Amygdala (tissue), 56 donors: ENCODE results near the gene KRT72.
A peak's percentile ranks its signal among the peaks of the same experiment; 100 is the strongest.

ENCODE experiments used
- DNase-seq, 56 donors: peaks; one replicate each; lab custom pipeline; 2025; lab: John Stamatoyannopoulos, UW

Gene KRT72

DNA sequence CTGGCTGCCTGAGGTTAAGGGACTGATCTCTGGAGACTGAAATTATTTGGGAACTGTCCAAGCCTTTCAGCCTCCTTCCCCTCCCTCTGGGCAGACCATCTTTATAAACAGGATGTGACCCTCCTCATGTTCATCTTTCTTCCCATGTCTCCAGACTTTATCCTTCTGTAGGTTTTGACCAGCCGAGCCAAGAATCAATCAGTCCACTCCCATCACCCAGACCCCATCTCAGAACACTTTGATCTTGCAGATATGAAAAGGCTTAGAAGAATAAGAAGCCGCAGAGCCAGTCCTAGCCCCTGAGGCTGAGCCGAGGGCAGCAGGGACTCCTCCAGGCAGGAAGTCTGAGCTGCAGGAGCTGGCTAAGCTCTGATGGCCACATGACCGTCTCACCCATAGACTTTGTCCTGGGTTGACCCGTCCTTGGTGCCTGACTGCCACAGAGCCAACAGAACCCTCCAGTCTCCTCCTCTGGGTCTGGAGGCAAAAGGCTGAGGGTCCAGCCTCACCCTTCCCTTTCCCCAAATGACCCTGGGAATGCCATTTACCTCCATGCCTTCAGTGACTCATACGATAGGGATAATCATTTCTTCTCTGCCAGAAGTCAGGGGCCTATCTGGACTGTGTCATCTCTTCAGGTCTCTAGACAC, 49.9 kb downstream of the KRT72 start:
- DNase-seq, result no peak

DNA sequence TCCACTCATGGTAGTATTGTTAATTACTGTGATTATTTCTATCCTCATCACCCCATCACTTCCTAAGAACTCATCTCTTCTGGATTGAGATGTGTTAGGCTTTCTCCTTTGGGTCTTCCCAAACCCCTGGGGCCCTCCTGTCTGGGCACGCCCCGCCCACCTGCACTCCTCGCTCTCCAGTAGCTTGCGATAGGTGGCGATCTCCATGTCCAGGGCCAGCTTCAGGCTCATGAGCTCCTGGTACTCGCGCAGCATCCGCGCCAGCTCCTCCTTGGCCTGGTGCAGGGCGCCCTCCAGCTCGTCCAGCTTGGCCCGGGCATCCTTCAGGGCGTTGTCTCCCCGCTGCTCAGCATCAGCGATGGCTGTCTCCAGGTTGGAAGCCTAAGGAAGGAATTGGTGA, 55.1 kb downstream of the KRT72 start:
- DNase-seq, result no peak

DNA sequence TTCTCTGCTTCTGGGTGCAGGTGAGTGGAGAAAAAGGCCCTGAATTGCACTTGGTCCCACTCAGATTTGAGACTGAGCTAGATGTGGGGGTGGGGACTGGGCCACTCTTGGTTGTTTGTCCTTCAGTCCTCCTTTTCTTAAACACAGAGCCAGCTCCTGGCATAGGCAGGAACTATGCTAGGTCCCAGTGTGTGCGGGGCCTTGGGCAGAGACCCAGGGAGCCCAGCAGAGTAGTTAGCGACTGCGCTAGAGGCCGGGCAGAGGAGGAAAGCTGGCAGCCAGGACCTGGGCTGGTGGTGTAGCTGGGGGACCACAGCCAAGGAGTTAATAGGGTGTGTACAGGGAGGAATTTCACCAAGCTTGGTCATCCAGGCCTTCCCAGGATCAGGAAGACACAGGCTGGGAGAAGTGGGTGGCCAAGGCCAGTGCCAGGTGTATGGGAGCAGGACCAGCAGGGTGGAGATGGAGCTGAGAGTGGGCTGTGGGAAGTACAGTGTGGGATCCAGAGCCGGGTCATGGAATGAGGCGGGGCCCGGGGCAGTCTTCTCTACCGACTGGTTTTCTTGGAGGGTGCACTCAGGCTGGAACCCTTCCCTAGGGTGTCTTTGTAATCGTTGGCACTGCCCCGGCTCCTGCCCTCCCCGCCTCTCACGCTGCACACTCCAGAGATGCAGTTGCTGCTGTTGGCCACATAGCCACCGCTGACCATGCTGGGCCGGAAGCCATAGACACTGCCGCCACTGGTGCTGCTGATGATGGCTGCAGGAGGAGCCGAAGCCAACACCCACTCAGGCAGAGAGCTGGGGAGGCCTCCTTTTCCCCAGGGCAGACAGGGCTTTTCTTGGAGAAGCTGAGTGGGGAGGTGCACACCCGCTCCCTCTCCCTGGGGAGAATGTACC, 57.0 kb downstream of the KRT72 start:
- DNase-seq, result peak in 23 of 56 donors; percentile 6 to 70 (median 33)

DNA sequence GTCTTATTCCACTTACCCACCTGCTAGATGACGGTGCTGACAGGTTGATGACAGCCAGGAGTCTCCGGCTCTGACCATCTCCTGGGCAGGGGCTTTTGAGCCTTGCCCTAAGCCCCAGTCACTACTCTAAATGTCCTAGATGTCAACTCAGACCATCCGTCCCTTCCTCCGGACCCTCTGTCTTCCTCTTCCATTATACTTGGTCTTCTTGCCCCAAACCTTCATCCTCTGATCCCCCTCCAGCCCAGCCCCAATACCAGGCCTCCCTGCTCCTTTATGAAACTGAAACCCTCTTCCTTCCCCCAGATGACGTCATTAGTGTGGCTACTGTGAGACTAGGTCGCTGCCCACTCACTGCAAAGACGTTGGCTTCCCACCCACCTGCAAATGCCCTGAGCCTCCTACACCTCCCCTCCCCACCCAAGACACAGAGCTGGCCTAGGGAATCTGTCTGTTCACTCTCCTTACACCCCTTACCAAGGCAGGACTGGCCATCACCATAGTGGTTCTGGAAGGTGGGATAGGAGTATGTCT, 58.4 kb downstream of the KRT72 start:
- no peak for DNase-seq

DNA sequence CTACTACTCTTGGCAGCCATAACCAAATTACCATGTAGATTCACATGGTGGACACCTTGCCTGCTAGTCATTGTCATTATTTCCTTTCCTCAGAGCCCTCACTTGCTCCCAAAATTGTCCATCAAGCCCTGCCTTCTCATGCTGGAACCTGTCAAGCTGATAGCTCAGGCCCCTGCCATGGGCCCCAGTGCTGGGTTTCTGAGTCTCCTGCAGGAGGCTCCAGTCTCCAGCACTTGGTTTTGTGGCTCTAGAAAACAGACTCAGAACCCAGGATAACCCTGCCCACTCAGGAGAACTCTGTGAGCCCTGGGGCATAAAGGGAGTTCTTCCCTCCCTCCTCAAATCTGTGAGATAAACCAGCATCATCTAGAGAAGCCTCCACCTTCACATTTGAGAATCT, 59.1 kb downstream of the KRT72 start:
- no peak for DNase-seq

DNA sequence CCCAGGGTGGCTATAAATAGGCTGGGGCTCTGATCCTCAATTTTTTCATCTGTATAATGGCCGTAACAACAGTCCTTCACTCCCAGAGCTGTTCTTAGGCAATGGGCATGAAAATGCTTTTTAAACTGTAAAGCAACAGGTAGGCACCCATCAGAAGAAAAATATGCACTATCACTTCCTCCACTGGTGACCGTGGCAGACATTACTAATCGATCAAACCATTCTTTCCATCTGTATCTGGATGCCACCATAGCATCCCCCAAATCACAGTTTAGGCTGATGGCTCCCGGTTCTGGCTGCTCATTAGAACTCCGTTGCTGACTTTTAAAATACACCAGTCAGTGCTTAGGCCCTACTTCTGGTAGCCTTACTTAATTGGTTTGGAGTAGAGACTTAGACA, 59.6 kb downstream of the KRT72 start:
- no peak for DNase-seq

DNA sequence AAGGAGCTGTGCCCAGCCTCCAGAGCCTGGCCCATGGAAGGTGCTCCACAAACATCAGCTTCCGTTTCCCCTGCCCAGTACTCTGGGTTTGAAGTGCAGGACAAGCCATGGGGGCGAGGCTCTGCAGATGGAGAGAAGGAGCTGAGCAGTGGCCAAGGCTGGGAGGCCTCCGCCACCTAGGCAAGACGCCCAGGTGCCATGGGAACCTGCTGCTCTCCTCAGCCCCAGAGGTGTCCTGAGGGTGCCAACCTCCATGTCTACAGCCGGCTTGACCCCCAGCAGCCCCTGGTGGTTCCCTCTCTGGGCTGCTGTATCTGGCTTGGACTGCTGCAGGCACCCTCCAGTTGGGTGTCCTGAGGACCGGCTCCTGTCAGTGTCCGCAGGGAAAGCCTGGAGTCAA, 60.7 kb downstream of the KRT72 start:
- DNase-seq, result no peak

DNA sequence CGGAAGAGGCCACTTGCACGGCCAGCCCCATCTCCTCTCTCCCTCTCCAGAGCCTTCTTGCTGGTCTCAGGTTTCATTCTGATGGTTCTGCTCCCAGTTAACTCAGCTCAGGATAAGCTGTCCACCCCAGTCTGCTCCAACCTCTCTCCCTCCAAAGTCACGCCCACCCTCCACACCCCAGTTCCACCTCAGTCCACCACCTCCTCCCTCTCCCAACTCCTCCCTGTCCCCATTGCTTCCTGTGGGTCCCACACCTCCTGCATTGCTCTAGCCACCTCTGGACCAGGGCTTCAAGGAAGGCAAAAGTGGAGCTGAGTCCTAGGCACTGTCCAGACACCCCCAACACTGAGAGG, 61.5 kb downstream of the KRT72 start:
- no peak for DNase-seq

DNA sequence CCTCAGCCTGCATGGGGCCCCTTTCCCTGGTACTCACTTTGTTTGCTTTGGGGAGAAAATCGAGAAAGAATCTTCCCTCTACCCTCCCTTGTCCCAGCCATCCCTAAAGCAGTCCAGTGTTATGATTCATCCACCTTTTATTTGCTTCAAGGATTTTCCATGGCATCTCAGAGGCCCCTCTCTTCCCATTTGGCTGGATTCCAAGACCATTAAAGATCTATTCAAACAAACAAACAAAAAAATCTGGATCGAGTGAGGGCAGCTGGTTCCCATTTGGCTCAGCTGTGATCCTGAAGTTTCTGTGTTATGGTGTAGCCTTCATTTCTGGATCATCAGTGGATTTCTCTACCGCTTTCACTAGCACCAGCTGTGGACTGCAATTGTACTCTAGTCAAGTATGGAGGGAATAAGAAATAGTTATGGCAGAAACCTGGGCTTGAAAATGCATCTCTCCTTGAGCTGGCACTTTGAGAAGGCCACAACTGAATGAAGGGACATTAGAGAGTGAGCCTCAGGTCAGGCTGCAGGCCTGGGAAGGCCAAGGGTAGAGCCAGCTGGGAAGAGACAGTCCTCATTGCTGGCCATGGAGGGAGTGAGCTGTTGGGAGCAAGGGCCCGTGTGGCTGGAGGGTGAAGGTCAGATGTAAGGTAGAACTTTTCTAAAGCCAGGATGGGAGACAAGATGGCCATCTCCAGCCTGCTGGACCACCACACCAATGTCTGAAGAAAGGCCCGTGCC, 62.0 kb downstream of the KRT72 start:
- DNase-seq, result no peak

DNA sequence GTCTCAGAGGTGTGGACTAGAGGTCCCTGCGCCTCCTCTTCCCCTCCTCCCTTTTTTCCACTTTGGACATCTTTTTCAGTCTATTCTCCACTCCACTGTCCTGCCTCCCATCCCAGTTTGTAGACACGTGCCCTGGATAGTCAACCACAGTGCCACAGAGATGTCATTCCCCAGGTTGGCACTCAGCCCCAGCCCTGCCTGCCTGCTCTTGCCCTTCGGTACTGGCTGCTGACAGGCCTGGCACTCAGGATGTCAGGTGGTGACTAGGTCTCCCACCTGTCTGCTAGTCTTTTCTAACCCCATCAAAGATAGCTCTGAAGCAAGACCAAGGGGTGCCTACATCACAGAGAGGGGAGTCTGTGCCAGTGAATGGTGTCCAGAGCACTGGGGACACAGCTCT, 64.2 kb downstream of the KRT72 start:
- DNase-seq, result no peak
